Osteocyte (in vitro differentiated cells): ENCODE measurements around the gene ARL5C. TPM values are rescaled to one million over a fixed set of nuclear protein-coding genes. Genes with fewer than 3 reads are reported as not detected.
A peak's percentile ranks its signal among the peaks of the same experiment; 100 is the strongest.

Experiments used
- DNase-seq: peaks from one replicate; pipeline ENCODE4 v3.0.0; 2021; ENCODE audit warnings: mixed read lengths; ENCODE audit not compliant: unreplicated experiment; ENCODE audit errors: extremely low spot score
- H3K27ac Mint-ChIP-seq: one replicate; pipeline ENCODE4 v1.8.0; 2021; ENCODE audit warnings: mild to moderate bottlenecking, mixed read lengths; ENCODE audit not compliant: unreplicated experiment
- H3K27me3 Mint-ChIP-seq: one replicate; pipeline ENCODE4 v1.8.0; 2021; ENCODE audit warnings: mixed read lengths; ENCODE audit not compliant: unreplicated experiment
- H3K36me3 Mint-ChIP-seq: one replicate; pipeline ENCODE4 v1.8.0; 2021; ENCODE audit warnings: mixed read lengths; ENCODE audit not compliant: unreplicated experiment
- H3K4me1 Mint-ChIP-seq: one replicate; pipeline ENCODE4 v1.8.0; 2021; ENCODE audit warnings: mixed read lengths; ENCODE audit not compliant: unreplicated experiment
- H3K4me3 Mint-ChIP-seq: one replicate; pipeline ENCODE4 v1.8.0; 2021; ENCODE audit warnings: mild to moderate bottlenecking, moderate library complexity, mixed read lengths; ENCODE audit not compliant: unreplicated experiment
- H3K9me3 Mint-ChIP-seq: one replicate; pipeline ENCODE4 v1.8.0; 2021; ENCODE audit warnings: mixed read lengths; ENCODE audit not compliant: unreplicated experiment
- total RNA-seq: library from RNA; stranded (reverse); gene quantifications from 2 replicates; pipeline ENCODE4 v1.2.1, GENCODE V29; 2021
- TF ChIP-seq, protein P1 (sequence below): fragments of 200-600 bp; sonication (generic); IDR thresholded peaks from 2 replicates; pipeline ENCODE4 v1.5.0; 2021; ENCODE audit warnings: antibody characterized with exemption, mild to moderate bottlenecking, moderate library complexity

The ARL5C gene
- total RNA-seq, 1 donor from 2014 or later: not detected

DNA sequence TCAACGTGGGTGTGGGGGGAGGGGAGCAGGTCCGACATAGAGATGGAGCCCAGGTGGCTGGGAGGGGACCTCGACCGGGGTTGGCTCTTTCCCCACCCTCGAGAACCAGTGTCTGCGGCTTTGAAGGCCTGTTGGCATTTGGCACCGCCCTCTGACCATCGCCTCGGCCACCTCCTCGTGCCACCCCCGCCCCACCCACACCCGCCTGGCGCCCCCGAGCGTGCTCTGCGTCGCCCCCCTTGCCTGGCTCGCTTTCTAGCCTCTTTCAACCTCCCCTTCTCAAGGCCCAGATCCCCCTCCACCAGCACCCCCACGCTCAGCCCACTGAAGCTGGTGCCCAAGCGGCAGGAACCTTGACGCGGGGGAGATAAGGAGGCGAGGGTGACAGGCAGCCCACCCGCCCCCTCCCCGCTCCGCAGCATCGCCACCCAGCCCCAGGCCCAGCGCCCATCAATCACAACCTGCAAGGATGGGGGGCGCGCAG lies 30.9 kb upstream of the ARL5C start:
- DNase-seq: no peak
- no peaks in the 10 kb centered on the region for H3K9me3 Mint-ChIP-seq
- peaks cover 17% of the 10 kb centered on the region for H3K36me3 Mint-ChIP-seq
- H3K4me1 Mint-ChIP-seq: peaks cover 40% of the 10 kb centered on the region
- H3K27me3 Mint-ChIP-seq: no peaks in the 10 kb centered on the region
- peak overlapping the region; percentile 76 for H3K4me3 Mint-ChIP-seq
- H3K27ac Mint-ChIP-seq: no peak overlapping the region
- TF ChIP-seq, protein P1, sequence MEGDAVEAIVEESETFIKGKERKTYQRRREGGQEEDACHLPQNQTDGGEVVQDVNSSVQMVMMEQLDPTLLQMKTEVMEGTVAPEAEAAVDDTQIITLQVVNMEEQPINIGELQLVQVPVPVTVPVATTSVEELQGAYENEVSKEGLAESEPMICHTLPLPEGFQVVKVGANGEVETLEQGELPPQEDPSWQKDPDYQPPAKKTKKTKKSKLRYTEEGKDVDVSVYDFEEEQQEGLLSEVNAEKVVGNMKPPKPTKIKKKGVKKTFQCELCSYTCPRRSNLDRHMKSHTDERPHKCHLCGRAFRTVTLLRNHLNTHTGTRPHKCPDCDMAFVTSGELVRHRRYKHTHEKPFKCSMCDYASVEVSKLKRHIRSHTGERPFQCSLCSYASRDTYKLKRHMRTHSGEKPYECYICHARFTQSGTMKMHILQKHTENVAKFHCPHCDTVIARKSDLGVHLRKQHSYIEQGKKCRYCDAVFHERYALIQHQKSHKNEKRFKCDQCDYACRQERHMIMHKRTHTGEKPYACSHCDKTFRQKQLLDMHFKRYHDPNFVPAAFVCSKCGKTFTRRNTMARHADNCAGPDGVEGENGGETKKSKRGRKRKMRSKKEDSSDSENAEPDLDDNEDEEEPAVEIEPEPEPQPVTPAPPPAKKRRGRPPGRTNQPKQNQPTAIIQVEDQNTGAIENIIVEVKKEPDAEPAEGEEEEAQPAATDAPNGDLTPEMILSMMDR: no peak

DNA sequence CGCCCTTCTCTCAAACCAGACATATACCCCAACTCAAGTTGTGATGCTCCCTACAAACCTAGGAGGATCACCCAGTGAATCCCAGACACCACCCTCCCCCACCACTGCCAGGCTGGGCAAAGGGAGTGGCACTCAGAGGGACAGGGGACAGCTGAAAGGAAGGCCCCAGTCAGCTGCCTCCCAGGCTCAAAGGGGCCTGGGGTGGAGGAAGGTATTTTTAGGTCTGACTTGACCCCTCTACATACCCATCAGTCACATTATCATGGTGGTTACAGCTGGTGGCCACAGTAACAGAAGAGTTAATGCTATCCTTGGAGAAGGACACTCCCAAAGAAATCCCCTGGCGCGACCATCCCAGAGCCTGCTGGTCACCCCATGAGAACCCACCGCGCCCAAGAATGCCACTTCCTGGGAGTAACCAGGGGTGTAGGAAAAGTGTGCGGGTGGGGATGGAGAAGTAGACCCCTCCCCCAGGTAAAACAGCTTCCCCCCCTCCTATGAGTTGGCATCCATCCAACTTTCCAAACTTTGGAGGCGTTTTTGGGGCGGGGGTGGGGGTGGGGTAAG lies 30.4 kb upstream of the ARL5C start:
- Mint-ChIP-seq H3K36me3 (peaks cover 18% of the 10 kb centered on the region), H3K27me3 (no peaks in the 10 kb centered on the region), H3K4me3 (peak overlapping the region; percentile 76), H3K9me3 (no peaks in the 10 kb centered on the region), H3K4me1 (peaks cover 36% of the 10 kb centered on the region), H3K27ac (no peak overlapping the region)
- DNase-seq: no peak
- TF ChIP-seq, protein P1: no peak

DNA sequence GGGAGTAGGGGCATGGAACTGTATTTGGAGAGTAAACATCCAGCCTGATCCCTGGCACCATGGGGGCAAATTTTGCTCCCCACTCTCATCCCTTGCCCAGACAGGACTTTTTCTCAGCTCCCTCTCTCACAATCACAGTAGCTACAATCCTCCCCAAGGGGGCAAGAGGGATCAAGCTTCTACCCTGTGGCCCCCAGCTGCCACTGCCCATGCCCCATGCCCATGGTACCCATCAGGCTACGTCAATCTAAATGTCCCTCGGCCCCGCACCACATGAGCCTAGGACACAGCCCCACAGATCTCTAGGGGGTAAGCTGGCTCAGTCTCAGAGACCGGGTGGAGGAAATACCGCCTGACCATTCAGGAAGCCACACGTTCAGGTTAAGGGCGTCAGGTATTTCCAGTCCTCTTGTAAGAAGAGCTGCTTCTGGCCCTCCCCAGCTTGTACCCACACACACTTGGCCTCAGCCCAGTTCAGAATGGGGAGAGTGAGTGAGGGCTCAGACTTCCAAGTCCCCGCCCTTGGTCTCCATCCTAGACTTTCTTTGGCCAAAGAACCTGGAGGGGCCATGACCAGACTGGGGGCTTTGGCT lies 29.7 kb upstream of the ARL5C start:
- peaks cover 30% of the 10 kb centered on the region for H3K4me1 Mint-ChIP-seq
- peaks cover 16% of the 10 kb centered on the region for H3K36me3 Mint-ChIP-seq
- peak overlapping the region; percentile 76 for H3K4me3 Mint-ChIP-seq
- peak overlapping the region; percentile 47 for H3K27ac Mint-ChIP-seq
- no peaks in the 10 kb centered on the region for H3K9me3 Mint-ChIP-seq
- no peaks in the 10 kb centered on the region for H3K27me3 Mint-ChIP-seq
- TF ChIP-seq, protein P1: no peak
- no peak for DNase-seq

DNA sequence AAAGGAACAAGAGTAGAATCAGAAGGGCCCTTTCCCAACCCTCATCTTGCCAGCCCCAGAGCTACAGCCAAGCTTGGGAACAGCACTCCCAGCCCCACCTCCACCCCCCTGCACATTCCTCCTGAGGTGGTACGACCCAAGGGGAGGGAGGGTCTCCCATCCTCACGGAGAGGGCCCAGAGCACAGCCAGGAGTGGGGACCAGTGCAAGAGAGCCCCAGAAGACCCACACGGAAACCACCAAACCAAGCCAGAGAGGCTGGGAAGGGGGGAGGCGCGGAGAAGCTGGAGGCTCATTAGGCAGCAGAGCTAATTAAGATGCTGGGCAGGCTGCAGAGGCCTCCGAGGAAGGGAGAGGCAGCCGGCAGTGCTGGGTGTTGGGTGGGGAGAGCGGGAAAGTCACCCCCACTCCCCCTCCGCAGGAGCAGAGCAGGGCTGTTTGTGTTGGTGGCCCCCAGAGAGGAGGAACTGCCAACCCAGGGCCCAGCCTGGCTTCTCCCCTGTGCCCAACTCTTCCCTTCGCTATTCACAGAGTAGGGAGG lies 29.1 kb upstream of the ARL5C start:
- Mint-ChIP-seq H3K4me3 (no peak overlapping the region), H3K27ac (peak overlapping the region; percentile 47), H3K9me3 (no peaks in the 10 kb centered on the region), H3K27me3 (no peaks in the 10 kb centered on the region), H3K36me3 (peaks cover 17% of the 10 kb centered on the region), H3K4me1 (peaks cover 28% of the 10 kb centered on the region)
- DNase-seq: no peak
- TF ChIP-seq, protein P1: no peak
